Measurements from ENCODE around the gene HSPG2. TPM values are rescaled to one million over a fixed set of nuclear protein-coding genes. Genes with fewer than 3 reads are reported as not detected.
"Not testable (repeated sequence)": the region's sequence is repeated elsewhere in the genome, so short reads cannot be mapped to it uniquely, and the experiment has no call there.

Gene HSPG2
- 1 to 10 TPM; 1.7 to 2.3 TPM for total RNA-seq

- CTCF ChIA-PET = no interaction called here
- POLR2A ChIA-PET = interaction anchor here (1.0 kb wide), 1 partner anchor 164 kb away, joined by 3 read pairs; no protein-coding TSS in a partner anchor
These were observed at the start of gene HSPG2 for GRCh38 chr1:21937034-21937371. HSPG2 (minus strand) TSS chr1:21937310; CDS start chr1:21937217, 93 bp downstream.

- CTCF ChIA-PET, POLR2A ChIA-PET: not testable (repeated sequence)
These were observed 49.3 kb upstream of the HSPG2 start for GRCh38 chr1:21986386-21986785.

- CTCF ChIA-PET = interaction anchor here (0.7 kb wide), 1 partner anchor 481 kb away, joined by 3 read pairs; no protein-coding TSS in a partner anchor
- POLR2A ChIA-PET = not testable (repeated sequence)
These were observed 48.8 kb upstream of the HSPG2 start for GRCh38 chr1:21985893-21986292.

- CTCF ChIA-PET, POLR2A ChIA-PET: not testable (repeated sequence)
These were observed 46.4 kb upstream of the HSPG2 start for GRCh38 chr1:21983539-21983938.

GRCh38 chr1:21982122-21982521 lies 45.0 kb upstream of the HSPG2 start:
- CTCF ChIA-PET = not testable (repeated sequence)

GRCh38 chr1:21981253-21981652 lies 44.1 kb upstream of the HSPG2 start:
- POLR2A ChIA-PET, CTCF ChIA-PET: not testable (repeated sequence)

More at GRCh38 chr1:21982122-21982521, 45.0 kb upstream of the HSPG2 start:
- POLR2A ChIA-PET = not testable (repeated sequence)

GRCh38 chr1:21980515-21981220 lies 43.6 kb upstream of the HSPG2 start:
- POLR2A ChIA-PET, CTCF ChIA-PET: not testable (repeated sequence)

GRCh38 chr1:21978209-21978608 lies 41.1 kb upstream of the HSPG2 start:
- POLR2A ChIA-PET, CTCF ChIA-PET: not testable (repeated sequence)

- CTCF ChIA-PET, POLR2A ChIA-PET: not testable (repeated sequence)
These were observed 39.7 kb upstream of the HSPG2 start, which contains the start of gene CELA3B for GRCh38 chr1:21976703-21977239. CELA3B (plus strand) TSS chr1:21977022; CDS start chr1:21977040, 18 bp downstream.

GRCh38 chr1:21975296-21975695 lies 38.2 kb upstream of the HSPG2 start:
- CTCF ChIA-PET, POLR2A ChIA-PET: not testable (repeated sequence)

- POLR2A ChIA-PET = not testable (repeated sequence)
These were observed 37.6 kb upstream of the HSPG2 start for GRCh38 chr1:21974699-21975098.

GRCh38 chr1:21973948-21974347 lies 36.8 kb upstream of the HSPG2 start:
- CTCF ChIA-PET, POLR2A ChIA-PET: not testable (repeated sequence)

More at GRCh38 chr1:21974699-21975098, 37.6 kb upstream of the HSPG2 start:
- CTCF ChIA-PET = not testable (repeated sequence)

- CTCF ChIA-PET = interaction anchor here (0.7 kb wide), 1 partner anchor 185 kb away, joined by 3 read pairs; no protein-coding TSS in a partner anchor
- POLR2A ChIA-PET = not testable (repeated sequence)
These were observed 35.9 kb upstream of the HSPG2 start for GRCh38 chr1:21972973-21973441.

- POLR2A ChIA-PET, CTCF ChIA-PET: not testable (repeated sequence)
These were observed 33.4 kb upstream of the HSPG2 start for GRCh38 chr1:21970523-21970922.

GRCh38 chr1:21969066-21969465 lies 32.0 kb upstream of the HSPG2 start:
- CTCF ChIA-PET = interaction anchor here (0.6 kb wide), 1 partner anchor 720 kb away, joined by 4 read pairs; no protein-coding TSS in a partner anchor
- POLR2A ChIA-PET = not testable (repeated sequence)

GRCh38 chr1:21967216-21967615 lies 30.1 kb upstream of the HSPG2 start:
- CTCF ChIA-PET = not testable (repeated sequence)

GRCh38 chr1:21966247-21967000 lies 29.3 kb upstream of the HSPG2 start:
- ChIA-PET POLR2A (no interaction called here), CTCF (interaction anchor here (0.6 kb wide), 1 partner anchor 567 kb away, joined by 3 read pairs; no protein-coding TSS in a partner anchor)

More at GRCh38 chr1:21967216-21967615, 30.1 kb upstream of the HSPG2 start:
- POLR2A ChIA-PET = not testable (repeated sequence)

GRCh38 chr1:21963477-21964217 lies 26.5 kb upstream of the HSPG2 start:
- CTCF ChIA-PET = interaction anchor here (0.6 to 1.3 kb wide), 9 partner anchors 8 to 681 kb away, joined by 3 to 6 read pairs (median 4); no protein-coding TSS in a partner anchor
- POLR2A ChIA-PET = no interaction called here

- POLR2A ChIA-PET = no interaction called here
- CTCF ChIA-PET = no interaction called here
These were observed 24.7 kb upstream of the HSPG2 start for GRCh38 chr1:21961799-21962198.

- CTCF ChIA-PET = no interaction called here
These were observed 24.2 kb upstream of the HSPG2 start for GRCh38 chr1:21961337-21961736.

More at GRCh38 chr1:21961337-21961736, 24.2 kb upstream of the HSPG2 start:
- POLR2A ChIA-PET = no interaction called here

Data from activated CD8-positive, alpha-beta memory T cell treated with anti-CD3 and anti-CD28 coated beads for 36 hours (primary cell).